Measurements from ENCODE around the gene ZNF473.

DNA sequence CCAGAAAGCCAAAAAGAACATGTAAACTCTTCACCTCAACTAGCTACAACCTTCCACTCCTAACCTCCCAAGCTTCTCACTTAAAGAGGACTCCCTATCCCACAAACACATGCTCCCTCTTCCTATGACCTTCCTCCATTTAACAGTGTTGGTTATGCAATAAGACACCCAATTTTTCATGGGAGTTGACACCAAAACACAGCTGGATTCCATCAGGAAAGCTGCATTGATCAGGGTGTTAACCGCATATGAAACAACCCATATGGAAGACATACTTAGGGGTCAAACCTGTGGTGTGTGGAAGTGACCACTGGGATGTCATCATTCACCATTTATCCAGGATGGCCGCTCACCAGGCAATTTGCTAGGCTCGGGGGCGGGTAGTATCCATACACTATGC lies 21.9 kb downstream of the ZNF473 start:
- TF ChIP-seq, protein P1, sequence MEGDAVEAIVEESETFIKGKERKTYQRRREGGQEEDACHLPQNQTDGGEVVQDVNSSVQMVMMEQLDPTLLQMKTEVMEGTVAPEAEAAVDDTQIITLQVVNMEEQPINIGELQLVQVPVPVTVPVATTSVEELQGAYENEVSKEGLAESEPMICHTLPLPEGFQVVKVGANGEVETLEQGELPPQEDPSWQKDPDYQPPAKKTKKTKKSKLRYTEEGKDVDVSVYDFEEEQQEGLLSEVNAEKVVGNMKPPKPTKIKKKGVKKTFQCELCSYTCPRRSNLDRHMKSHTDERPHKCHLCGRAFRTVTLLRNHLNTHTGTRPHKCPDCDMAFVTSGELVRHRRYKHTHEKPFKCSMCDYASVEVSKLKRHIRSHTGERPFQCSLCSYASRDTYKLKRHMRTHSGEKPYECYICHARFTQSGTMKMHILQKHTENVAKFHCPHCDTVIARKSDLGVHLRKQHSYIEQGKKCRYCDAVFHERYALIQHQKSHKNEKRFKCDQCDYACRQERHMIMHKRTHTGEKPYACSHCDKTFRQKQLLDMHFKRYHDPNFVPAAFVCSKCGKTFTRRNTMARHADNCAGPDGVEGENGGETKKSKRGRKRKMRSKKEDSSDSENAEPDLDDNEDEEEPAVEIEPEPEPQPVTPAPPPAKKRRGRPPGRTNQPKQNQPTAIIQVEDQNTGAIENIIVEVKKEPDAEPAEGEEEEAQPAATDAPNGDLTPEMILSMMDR (IDR thresholded peaks at IDR 0.05) = no peak
- no peak for TF ChIP-seq POLR2A (IDR thresholded peaks at IDR 0.05)

Data from esophagus squamous epithelium (tissue), 4 donors.